PFSK-1 (cell line): ENCODE results near the gene GORASP1.

Experiments
- FOXP2 ChIP-seq: optimal IDR thresholded peaks from 2 replicates; pipeline ENCODE3; 2011; ENCODE audit warnings: borderline replicate concordance, control low read depth, inconsistent platforms; ENCODE audit not compliant: insufficient read depth; ENCODE audit errors: extremely low read length, extremely low read depth
- POLR2AphosphoS5 ChIP-seq: IDR thresholded peaks from 2 replicates; pipeline ENCODE4 v1.6.1; 2012; ENCODE audit warnings: low read depth, mild to moderate bottlenecking, control low read depth, low read length, moderate library complexity
- REST ChIP-seq, 2 experiments: IDR thresholded peaks; 2 replicates each; pipeline versions ENCODE4 v1.6.1 to v1.8.0; 2011 to 2012; ENCODE audit warnings: low read depth in 2 of 2, low read length in 2 of 2, control low read depth in 1 of 2, inconsistent platforms in 1 of 2, mild to moderate bottlenecking in 1 of 2, moderate library complexity in 1 of 2; ENCODE audit not compliant: insufficient read depth in 1 of 2
- SIN3A ChIP-seq: IDR thresholded peaks from 2 replicates; pipeline ENCODE4 v1.6.1; 2012; ENCODE audit warnings: mild to moderate bottlenecking, low read length, moderate library complexity, borderline replicate concordance; ENCODE audit not compliant: insufficient read depth
- TAF1 ChIP-seq: IDR thresholded peaks from 2 replicates; pipeline ENCODE4 v1.6.1; 2012; ENCODE audit warnings: low read length, control low read depth, borderline replicate concordance; ENCODE audit not compliant: insufficient read depth

Gene GORASP1

GRCh38 chr3:39147711-39148434 lies 40.4 kb upstream of the GORASP1 start:
- TF ChIP-seq TAF1, result no peak
- no peak for TF ChIP-seq FOXP2
- TF ChIP-seq SIN3A, result no peak
- no peak for TF ChIP-seq REST (IDR thresholded peaks at IDR 0.05; ENCODE audit: insufficient read depth in 1 of 2, low read depth in 2 of 2, low read length in 2 of 2)

- TF ChIP-seq TAF1 (no peak), REST (IDR thresholded peaks at IDR 0.05; ENCODE audit: insufficient read depth in 1 of 2, low read depth in 2 of 2, low read length in 2 of 2) (no peak), FOXP2 (no peak), SIN3A (peak; percentile 63; the same call in 1 of the 2 replicates), POLR2AphosphoS5 (no peak)
Measured at GRCh38 chr3:39146611-39147591, 39.5 kb upstream of the GORASP1 start.

GRCh38 chr3:39146083-39146501 lies 38.7 kb upstream of the GORASP1 start:
- TF ChIP-seq SIN3A (no peak), FOXP2 (no peak), TAF1 (no peak), REST (IDR thresholded peaks at IDR 0.05; ENCODE audit: insufficient read depth in 1 of 2, low read depth in 2 of 2, low read length in 2 of 2) (no peak), POLR2AphosphoS5 (no peak)

GRCh38 chr3:39144748-39145380 lies 37.4 kb upstream of the GORASP1 start:
- TF ChIP-seq POLR2AphosphoS5, result no peak
- no peak for TF ChIP-seq FOXP2
- TF ChIP-seq SIN3A, result no peak
- TF ChIP-seq REST (IDR thresholded peaks at IDR 0.05; ENCODE audit: insufficient read depth in 1 of 2, low read depth in 2 of 2, low read length in 2 of 2), result no peak
- no peak for TF ChIP-seq TAF1
